H1 (cell line): ENCODE results near the gene RASA1. TPM values are rescaled to one million over a fixed set of nuclear protein-coding genes. Genes with fewer than 3 reads are reported as not detected.

Experiments used
- CHD7 ChIP-seq: fragments of 300-600 bp; sonication (generic); IDR thresholded peaks from 2 replicates; pipeline ENCODE4 v1.7.1; 2012; ENCODE audit warnings: low read length, moderate library complexity, mild to moderate bottlenecking, inconsistent platforms; ENCODE audit not compliant: insufficient replicate concordance
- polyA plus RNA-seq, 7 experiments: library from polyadenylated mRNA; depleted of rRNA in 3 of 7; stranded (reverse) in 5 of 7; unstranded in 2 of 7; fragments of >200 nt in 5 of 7; fragments of 200-250 nt in 2 of 7; gene quantifications; 1 replicate in 5 of 7; 2 replicates in 1 of 7; 4 replicates in 1 of 7; pipeline versions ENCODE4 v1.2.1 to v1.2.3, GENCODE V29; 2011 to 2013; ENCODE audit warnings: missing spikeins in 2 of 7, mixed read lengths in 2 of 7
- total RNA-seq: library from RNA; stranded (reverse); fragmentation: NEBNext Ultra II Directional; extraction: Animal tissue kit (Norgen Biotek cat#: 25700); gene quantifications from 2 replicates; pipeline ENCODE4 v1.2.1, GENCODE V29; 2021

RASA1 gene
- total and polyA plus RNA-seq, 2 of the 8 experiments (the other 6 are each of a cell fraction or from before 2014, with no cell fraction given), result 15.9 to 33.8 TPM

GRCh38 chr5:87276655-87277054, 9.0 kb downstream of the RASA1 start (continued):
- TF ChIP-seq CHD7, result no peak
